Natural killer cell (primary cell): Measurements from ENCODE around the gene NTM. TPM values are rescaled to one million over a fixed set of nuclear protein-coding genes. Genes with fewer than 3 reads are reported as not detected.

Experiments
- ATAC-seq, 3 donors: fragments of 150-1000 bp in 2 of 3; fragments of 200-7000 bp in 1 of 3; cut with Tn5 transposase; 1 replicate in 1 of 3; 2 replicates in 2 of 3; pipeline ENCODE4 v1.10.0; 2021; ENCODE audit warnings: mild to moderate bottlenecking in 2 of 3, moderate library complexity in 2 of 3
- DNase-seq, 2 donors: peaks; one replicate each; pipeline versions ENCODE4 v3.0.0 to v3.0.0-alpha.2; 2013 to 2021; ENCODE audit warnings: mixed read lengths in 1 of 2
- H3K27ac ChIP-seq: one replicate; pipeline ENCODE4 v1.5.1; 2013; ENCODE audit warnings: mild to moderate bottlenecking, low read length
- H3K27me3 ChIP-seq: one replicate; pipeline ENCODE4 v1.6.1; 2013; ENCODE audit warnings: low read length; ENCODE audit not compliant: control insufficient read depth, insufficient read depth
- H3K36me3 ChIP-seq: one replicate; pipeline ENCODE4 v1.6.1; 2013; ENCODE audit warnings: low read length; ENCODE audit not compliant: control insufficient read depth, insufficient read depth
- H3K4me1 ChIP-seq: one replicate; pipeline ENCODE4 v1.6.1; 2013; ENCODE audit warnings: low read length; ENCODE audit not compliant: control insufficient read depth, insufficient read depth
- H3K4me3 ChIP-seq: one replicate; pipeline ENCODE4 v1.5.1; 2013; ENCODE audit warnings: low read length
- H3K9me3 ChIP-seq: one replicate; pipeline ENCODE4 v1.6.1; 2013; ENCODE audit warnings: low read length; ENCODE audit not compliant: control insufficient read depth, insufficient read depth
- H3K27ac Mint-ChIP-seq, 2 donors: one replicate each; pipeline ENCODE4 v1.8.0; 2022; ENCODE audit warnings: mild to moderate bottlenecking in 2 of 2, mixed read lengths in 2 of 2, moderate library complexity in 1 of 2
- H3K27me3 Mint-ChIP-seq, 2 donors: one replicate each; pipeline ENCODE4 v1.8.0; 2022; ENCODE audit warnings: low read depth in 2 of 2, mixed read lengths in 2 of 2
- H3K36me3 Mint-ChIP-seq: one replicate; pipeline ENCODE4 v1.8.0; 2022; ENCODE audit warnings: mixed read lengths
- H3K4me1 Mint-ChIP-seq, 2 donors: one replicate each; pipeline ENCODE4 v1.8.0; 2022; ENCODE audit warnings: mixed read lengths in 2 of 2
- H3K4me3 Mint-ChIP-seq: one replicate; pipeline ENCODE4 v1.8.0; 2022; ENCODE audit warnings: mild to moderate bottlenecking, moderate library complexity, mixed read lengths
- H3K9me3 Mint-ChIP-seq, 2 donors: one replicate each; pipeline ENCODE4 v1.8.0; 2022; ENCODE audit warnings: mixed read lengths in 2 of 2
- CTCF ChIP-seq: fragments of 200-600 bp; IDR thresholded peaks from one replicate; pipeline ENCODE4 v1.8.0; 2022; ENCODE audit warnings: antibody characterized with exemption
- WGBS: methylation state at CpG from one replicate; pipeline ENCODE4 v1.1.7; 2013; ENCODE audit warnings: missing lambda C conversion rate; ENCODE audit not compliant: insufficient coverage; 5-methylcytosine and 5-hydroxymethylcytosine counted together
- intact Hi-C: fragments of 100-400 bp; cut with micrococcal nuclease; formaldehyde crosslinking; loops from one replicate; pipeline ENCODE4 v1.14.2; 2022
- total RNA-seq, 4 donors: library from RNA; stranded (reverse); fragments of 120-200 nt in 1 of 4; gene quantifications; one replicate each; pipeline versions ENCODE4 v1.2.3 to v1.2.4, GENCODE V29; 2013 to 2022

NTM gene
- total RNA-seq, 3 donors from 2014 or later (not counting 1 experiment from before 2014, with no cell fraction given): not detected

GRCh38 chr11:131824771-131825170, 454.4 kb downstream of the NTM start:
- no peaks in the 10 kb centered on the region for H3K36me3 Mint-ChIP-seq
- ATAC-seq: no peak
- H3K4me1 Mint-ChIP-seq: no peaks in the 10 kb centered on the region
- no peak for TF ChIP-seq CTCF
- H3K27me3 Mint-ChIP-seq: no peaks in the 10 kb centered on the region
- Histone ChIP-seq H3K36me3 (no peaks in the 10 kb centered on the region), H3K9me3 (no peaks in the 10 kb centered on the region), H3K27me3 (no peaks in the 10 kb centered on the region), H3K27ac (no peak overlapping the region), H3K4me3 (no peak overlapping the region), H3K4me1 (no peaks in the 10 kb centered on the region)
- WGBS: 58% methylated on average over 3 of the region's 3 CpGs
- peaks cover 2% of the 10 kb centered on the region in 2 donors for H3K9me3 Mint-ChIP-seq
- no peak overlapping the region for H3K4me3 Mint-ChIP-seq
- DNase-seq: no peak
- intact Hi-C loops: no loop called here
- no peak overlapping the region for H3K27ac Mint-ChIP-seq

GRCh38 chr11:131827430-131827829, 457.0 kb downstream of the NTM start:
- DNase-seq (no peak), ATAC-seq (peak in 1 of 3 donors; percentile 52)
- intact Hi-C loops: no loop called here
- H3K4me1 ChIP-seq: no peaks in the 10 kb centered on the region
- no peak overlapping the region for H3K4me3 Mint-ChIP-seq
- no peaks in the 10 kb centered on the region for H3K36me3 ChIP-seq
- no peak overlapping the region for H3K27ac ChIP-seq
- no peaks in the 10 kb centered on the region for H3K9me3 ChIP-seq
- no peaks in the 10 kb centered on the region for H3K27me3 Mint-ChIP-seq
- H3K4me1 Mint-ChIP-seq: no peaks in the 10 kb centered on the region
- H3K36me3 Mint-ChIP-seq: no peaks in the 10 kb centered on the region
- no peak for TF ChIP-seq CTCF
- no peak overlapping the region for H3K27ac Mint-ChIP-seq
- no CpG with 5 or more reads among the region's 1 CpG for WGBS
- no peaks in the 10 kb centered on the region for H3K9me3 Mint-ChIP-seq
- no peak overlapping the region for H3K4me3 ChIP-seq
- H3K27me3 ChIP-seq: no peaks in the 10 kb centered on the region

- Histone ChIP-seq H3K27ac (no peak overlapping the region), H3K4me3 (no peak overlapping the region), H3K9me3 (no peaks in the 10 kb centered on the region), H3K36me3 (no peaks in the 10 kb centered on the region), H3K4me1 (no peaks in the 10 kb centered on the region), H3K27me3 (no peaks in the 10 kb centered on the region)
- H3K27me3 Mint-ChIP-seq: no peaks in the 10 kb centered on the region
- no peaks in the 10 kb centered on the region for H3K36me3 Mint-ChIP-seq
- intact Hi-C loops: no loop called here
- no peak overlapping the region for H3K4me3 Mint-ChIP-seq
- no peaks in the 10 kb centered on the region for H3K4me1 Mint-ChIP-seq
- no peak overlapping the region for H3K27ac Mint-ChIP-seq
- no CpG with 5 or more reads among the region's 1 CpG for WGBS
- ATAC-seq: no peak
- DNase-seq: no peak
- H3K9me3 Mint-ChIP-seq: peaks cover 0 to 3% of the 10 kb centered on the region in 2 donors
- no peak for TF ChIP-seq CTCF
Measured at GRCh38 chr11:131829725-131830124, 459.3 kb downstream of the NTM start.

GRCh38 chr11:131832079-131832478, 461.7 kb downstream of the NTM start:
- no peak for TF ChIP-seq CTCF
- H3K4me3 Mint-ChIP-seq: no peak overlapping the region
- Histone ChIP-seq H3K4me1 (no peaks in the 10 kb centered on the region), H3K27ac (no peak overlapping the region), H3K9me3 (no peaks in the 10 kb centered on the region), H3K36me3 (no peaks in the 10 kb centered on the region), H3K27me3 (no peaks in the 10 kb centered on the region), H3K4me3 (no peak overlapping the region)
- 89% methylated on average over 3 of the region's 4 CpGs for WGBS
- peaks cover 0 to 6% of the 10 kb centered on the region in 2 donors for H3K9me3 Mint-ChIP-seq
- H3K27me3 Mint-ChIP-seq: no peaks in the 10 kb centered on the region
- no peak for ATAC-seq
- no peak overlapping the region for H3K27ac Mint-ChIP-seq
- intact Hi-C loops: no loop called here
- no peaks in the 10 kb centered on the region for H3K36me3 Mint-ChIP-seq
- H3K4me1 Mint-ChIP-seq: no peaks in the 10 kb centered on the region
- no peak for DNase-seq
